HepG2 (cell line): Measurements from ENCODE around the gene TMEM270. TPM values are rescaled to one million over a fixed set of nuclear protein-coding genes. Genes with fewer than 3 reads are reported as not detected.
A peak's percentile ranks its signal among the peaks of the same experiment; 100 is the strongest.

Experiments
- ATAD3A ChIP-seq: sonication (generic); formaldehyde crosslinking; IDR thresholded peaks from 2 replicates; pipeline ENCODE4 v1.4.0; 2020; ENCODE audit warnings: missing genetic modification reagents
- CEBPG ChIP-seq: IDR thresholded peaks from 2 replicates; pipeline ENCODE4 v1.6.1; 2016
- CTCF ChIP-seq: sonication (generic); formaldehyde crosslinking; IDR thresholded peaks from 2 replicates; pipeline ENCODE4 v1.5.0; 2020; ENCODE audit warnings: mild to moderate bottlenecking, missing genetic modification reagents, moderate library complexity
- HNF1B ChIP-seq: sonication (generic); formaldehyde crosslinking; IDR thresholded peaks from 2 replicates; pipeline ENCODE4 v1.5.1; 2020; ENCODE audit warnings: mild to moderate bottlenecking, moderate library complexity, missing genetic modification reagents
- IRF9 ChIP-seq: sonication (generic); formaldehyde crosslinking; IDR thresholded peaks from 2 replicates; pipeline ENCODE4 v1.8.0; 2022; ENCODE audit warnings: missing genetic modification reagents, mild to moderate bottlenecking, borderline replicate concordance
- KLF11 ChIP-seq: IDR thresholded peaks from 2 replicates; pipeline ENCODE4 v1.6.1; 2016; ENCODE audit warnings: missing compliant biosample characterization
- KLF9 ChIP-seq: IDR thresholded peaks from 2 replicates; pipeline ENCODE4 v1.6.1; 2016; ENCODE audit warnings: low read depth
- MBD4 ChIP-seq: IDR thresholded peaks from 2 replicates; pipeline ENCODE4 v1.6.1; 2012; ENCODE audit warnings: low read length, inconsistent platforms, borderline replicate concordance
- MIER3 ChIP-seq: IDR thresholded peaks from 2 replicates; pipeline ENCODE4 v1.6.1; 2016; ENCODE audit warnings: missing compliant biosample characterization, borderline replicate concordance
- NR1H2 ChIP-seq: sonication (generic); formaldehyde crosslinking; IDR thresholded peaks from 2 replicates; pipeline ENCODE4 v1.8.1; 2022; ENCODE audit warnings: low read depth, missing genetic modification reagents, borderline replicate concordance
- NR2C2 ChIP-seq: sonication (generic); formaldehyde crosslinking; IDR thresholded peaks from 2 replicates; pipeline ENCODE4 v1.4.0; 2020; ENCODE audit warnings: missing genetic modification reagents, mild to moderate bottlenecking, moderate library complexity, borderline replicate concordance
- POGK ChIP-seq: sonication (generic); formaldehyde crosslinking; conservative IDR thresholded peaks from 2 replicates; pipeline ENCODE4 v1.8.0; 2022; ENCODE audit warnings: mild to moderate bottlenecking, moderate library complexity, missing genetic modification reagents
- RXRA ChIP-seq: sonication (generic); formaldehyde crosslinking; IDR thresholded peaks from 2 replicates; pipeline ENCODE4 v1.5.1; 2020; ENCODE audit warnings: missing genetic modification reagents
- ZNF496 ChIP-seq: sonication (generic); formaldehyde crosslinking; IDR thresholded peaks from 2 replicates; pipeline ENCODE4 v1.8.1; 2023; ENCODE audit warnings: mild to moderate bottlenecking, moderate library complexity, missing genetic modification reagents; ENCODE audit not compliant: insufficient replicate concordance
- ZNF614 ChIP-seq: IDR thresholded peaks from 2 replicates; pipeline ENCODE4 v1.6.1; 2018; ENCODE audit warnings: missing biosample characterization, missing genetic modification reagents, inconsistent platforms, borderline replicate concordance
- ZSCAN29 ChIP-seq: sonication (generic); formaldehyde crosslinking; conservative IDR thresholded peaks from 2 replicates; pipeline ENCODE4 v1.4.0; 2020; ENCODE audit warnings: mild to moderate bottlenecking, missing genetic modification reagents
- polyA plus RNA-seq, 8 experiments: library from polyadenylated mRNA; depleted of rRNA in 3 of 8; stranded (reverse) in 7 of 8; unstranded in 1 of 8; fragments of >200 nt; fragmentation: Illumina TruSeq in 4 of 8; extraction: Trizol in 4 of 8; gene quantifications; 2 replicates each; pipeline versions ENCODE4 v1.2.1 to v1.2.3, GENCODE V29; 2011 to 2016; ENCODE audit warnings: low read depth in 4 of 8, missing spikeins in 1 of 8, mixed read lengths in 1 of 8; ENCODE audit not compliant: insufficient read depth in 1 of 8
- total RNA-seq, 5 experiments: library from RNA; depleted of rRNA; stranded (reverse); fragments of >200 nt; fragmentation: Illumina TruSeq; extraction: Trizol; gene quantifications; 2 replicates each; pipeline ENCODE4 v1.2.3, GENCODE V29; 2016; ENCODE audit warnings: low read depth in 1 of 5
- TF ChIP-seq, protein P1 (sequence below): sonication (generic); formaldehyde crosslinking; IDR thresholded peaks from 2 replicates; pipeline ENCODE4 v1.4.0; 2020; ENCODE audit warnings: missing genetic modification reagents
- TF ChIP-seq, protein P2 (sequence below): IDR thresholded peaks from 2 replicates; pipeline ENCODE4 v1.6.1; 2016; ENCODE audit warnings: missing compliant biosample characterization, missing genetic modification reagents, borderline replicate concordance
- TF ChIP-seq, protein P3 (sequence below): sonication (generic); formaldehyde crosslinking; IDR thresholded peaks from 2 replicates; pipeline ENCODE4 v1.5.0; 2020; ENCODE audit warnings: mild to moderate bottlenecking, missing genetic modification reagents

The TMEM270 gene
- total and polyA plus RNA-seq, 2 of the 13 experiments (the other 11 are each of a cell fraction or from before 2014, with no cell fraction given) = not detected

DNA sequence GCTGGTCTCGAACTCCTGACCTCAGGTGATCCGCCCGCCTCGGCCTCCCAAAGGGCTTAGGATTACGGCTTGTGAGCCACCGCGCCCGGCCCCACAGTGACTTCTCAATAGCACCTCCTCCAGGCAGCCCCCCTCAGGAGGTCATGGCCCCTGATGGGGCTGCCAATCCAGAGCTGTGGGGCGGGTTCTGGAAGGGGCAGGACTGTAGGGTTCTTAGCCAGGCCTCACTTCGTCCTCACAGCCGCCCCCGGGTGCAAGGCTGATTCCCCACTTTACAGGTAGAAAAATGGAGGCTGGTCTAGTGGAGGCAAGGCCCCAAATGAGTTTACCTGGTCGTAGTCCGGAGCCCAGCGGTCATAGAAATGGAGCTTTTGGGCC lies 19.3 kb upstream of the TMEM270 start (continued):
- TF ChIP-seq, protein P1, sequence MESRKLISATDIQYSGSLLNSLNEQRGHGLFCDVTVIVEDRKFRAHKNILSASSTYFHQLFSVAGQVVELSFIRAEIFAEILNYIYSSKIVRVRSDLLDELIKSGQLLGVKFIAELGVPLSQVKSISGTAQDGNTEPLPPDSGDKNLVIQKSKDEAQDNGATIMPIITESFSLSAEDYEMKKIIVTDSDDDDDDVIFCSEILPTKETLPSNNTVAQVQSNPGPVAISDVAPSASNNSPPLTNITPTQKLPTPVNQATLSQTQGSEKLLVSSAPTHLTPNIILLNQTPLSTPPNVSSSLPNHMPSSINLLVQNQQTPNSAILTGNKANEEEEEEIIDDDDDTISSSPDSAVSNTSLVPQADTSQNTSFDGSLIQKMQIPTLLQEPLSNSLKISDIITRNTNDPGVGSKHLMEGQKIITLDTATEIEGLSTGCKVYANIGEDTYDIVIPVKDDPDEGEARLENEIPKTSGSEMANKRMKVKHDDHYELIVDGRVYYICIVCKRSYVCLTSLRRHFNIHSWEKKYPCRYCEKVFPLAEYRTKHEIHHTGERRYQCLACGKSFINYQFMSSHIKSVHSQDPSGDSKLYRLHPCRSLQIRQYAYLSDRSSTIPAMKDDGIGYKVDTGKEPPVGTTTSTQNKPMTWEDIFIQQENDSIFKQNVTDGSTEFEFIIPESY = peak; percentile 82
- no peak for TF ChIP-seq HNF1B (CRISPR knock-in tag)
- no peak for TF ChIP-seq POGK
- TF ChIP-seq, protein P2, sequence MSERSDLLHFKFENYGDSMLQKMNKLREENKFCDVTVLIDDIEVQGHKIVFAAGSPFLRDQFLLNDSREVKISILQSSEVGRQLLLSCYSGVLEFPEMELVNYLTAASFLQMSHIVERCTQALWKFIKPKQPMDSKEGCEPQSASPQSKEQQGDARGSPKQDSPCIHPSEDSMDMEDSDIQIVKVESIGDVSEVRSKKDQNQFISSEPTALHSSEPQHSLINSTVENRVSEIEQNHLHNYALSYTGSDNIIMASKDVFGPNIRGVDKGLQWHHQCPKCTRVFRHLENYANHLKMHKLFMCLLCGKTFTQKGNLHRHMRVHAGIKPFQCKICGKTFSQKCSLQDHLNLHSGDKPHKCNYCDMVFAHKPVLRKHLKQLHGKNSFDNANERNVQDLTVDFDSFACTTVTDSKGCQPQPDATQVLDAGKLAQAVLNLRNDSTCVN (CRISPR knock-in tag) = no peak
- 0 out of 2 replicates have a peak, but pooled peaks have one; percentile 30 for TF ChIP-seq ZSCAN29 (CRISPR knock-in tag)
- TF ChIP-seq IRF9 (CRISPR knock-in tag) = no peak
- TF ChIP-seq MBD4 = no peak
- peak; percentile 18; the same call in 1 of the 2 replicates for TF ChIP-seq CTCF (CRISPR knock-in tag)
- no peak for TF ChIP-seq ZNF496 (CRISPR knock-in tag)
- no peak for TF ChIP-seq MIER3 (CRISPR knock-in tag)
- TF ChIP-seq KLF9 (CRISPR knock-in tag) = no peak
- no peak for TF ChIP-seq NR1H2 (CRISPR knock-in tag)
- no peak for TF ChIP-seq ZNF614
- TF ChIP-seq, protein P3, sequence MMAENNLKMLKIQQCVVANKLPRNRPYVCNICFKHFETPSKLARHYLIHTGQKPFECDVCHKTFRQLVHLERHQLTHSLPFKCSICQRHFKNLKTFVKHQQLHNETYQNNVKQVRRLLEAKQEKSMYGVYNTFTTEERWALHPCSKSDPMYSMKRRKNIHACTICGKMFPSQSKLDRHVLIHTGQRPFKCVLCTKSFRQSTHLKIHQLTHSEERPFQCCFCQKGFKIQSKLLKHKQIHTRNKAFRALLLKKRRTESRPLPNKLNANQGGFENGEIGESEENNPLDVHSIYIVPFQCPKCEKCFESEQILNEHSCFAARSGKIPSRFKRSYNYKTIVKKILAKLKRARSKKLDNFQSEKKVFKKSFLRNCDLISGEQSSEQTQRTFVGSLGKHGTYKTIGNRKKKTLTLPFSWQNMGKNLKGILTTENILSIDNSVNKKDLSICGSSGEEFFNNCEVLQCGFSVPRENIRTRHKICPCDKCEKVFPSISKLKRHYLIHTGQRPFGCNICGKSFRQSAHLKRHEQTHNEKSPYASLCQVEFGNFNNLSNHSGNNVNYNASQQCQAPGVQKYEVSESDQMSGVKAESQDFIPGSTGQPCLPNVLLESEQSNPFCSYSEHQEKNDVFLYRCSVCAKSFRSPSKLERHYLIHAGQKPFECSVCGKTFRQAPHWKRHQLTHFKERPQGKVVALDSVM (CRISPR knock-in tag) = no peak
- TF ChIP-seq ATAD3A = no peak
- no peak for TF ChIP-seq NR2C2
- no peak for TF ChIP-seq KLF11
- no peak for TF ChIP-seq CEBPG (CRISPR knock-in tag)
- TF ChIP-seq RXRA (CRISPR knock-in tag) = peak; percentile 48; the same call in 1 of the 2 replicates
